ENCODE results near the gene CDKAL1. TPM values are rescaled to one million over a fixed set of nuclear protein-coding genes. Genes with fewer than 3 reads are reported as not detected.

CDKAL1 gene
- total RNA-seq, 1 experiment from 2014 or later, result 21.8 TPM

- no peaks in the 10 kb centered on the region for H3K27me3 ChIP-seq
- H3K4me1 ChIP-seq, result no peaks in the 10 kb centered on the region
- no peaks in the 10 kb centered on the region for H3K9me3 ChIP-seq (replicated peaks)
- no peak for DNase-seq
- H3K27ac ChIP-seq, result no peak overlapping the region
- no peak overlapping the region for H3K4me3 ChIP-seq
- no peaks in the 10 kb centered on the region for H3K36me3 ChIP-seq
Observed at GRCh38 chr6:20653085-20653479, 118.8 kb downstream of the CDKAL1 start.

GRCh38 chr6:20655317-20655716 lies 121.1 kb downstream of the CDKAL1 start:
- Histone ChIP-seq H3K9me3 (replicated peaks) (no peaks in the 10 kb centered on the region), H3K27ac (no peak overlapping the region), H3K27me3 (no peaks in the 10 kb centered on the region), H3K4me1 (no peaks in the 10 kb centered on the region), H3K4me3 (no peak overlapping the region), H3K36me3 (no peaks in the 10 kb centered on the region)
- DNase-seq, result no peak

GRCh38 chr6:20657274-20657800 lies 123.1 kb downstream of the CDKAL1 start:
- Histone ChIP-seq H3K9me3 (replicated peaks) (no peaks in the 10 kb centered on the region), H3K4me1 (peaks cover 17% of the 10 kb centered on the region), H3K27me3 (no peaks in the 10 kb centered on the region), H3K27ac (no peak overlapping the region), H3K36me3 (no peaks in the 10 kb centered on the region), H3K4me3 (no peak overlapping the region)
- DNase-seq, result no peak

- no peaks in the 10 kb centered on the region for H3K27me3 ChIP-seq
- H3K9me3 ChIP-seq (replicated peaks), result no peaks in the 10 kb centered on the region
- H3K27ac ChIP-seq, result no peak overlapping the region
- DNase-seq, result no peak
- H3K4me1 ChIP-seq, result peaks cover 22% of the 10 kb centered on the region
- no peak overlapping the region for H3K4me3 ChIP-seq
- H3K36me3 ChIP-seq, result no peaks in the 10 kb centered on the region
Observed at GRCh38 chr6:20658053-20658452, 123.8 kb downstream of the CDKAL1 start.

- Histone ChIP-seq H3K27ac (no peak overlapping the region), H3K36me3 (no peaks in the 10 kb centered on the region), H3K9me3 (replicated peaks) (no peaks in the 10 kb centered on the region), H3K4me3 (no peak overlapping the region), H3K27me3 (no peaks in the 10 kb centered on the region), H3K4me1 (peaks cover 22% of the 10 kb centered on the region)
- DNase-seq, result no peak
Observed at GRCh38 chr6:20658516-20658915, 124.3 kb downstream of the CDKAL1 start.

GRCh38 chr6:20660534-20660933 lies 126.3 kb downstream of the CDKAL1 start:
- no peak overlapping the region for H3K27ac ChIP-seq
- no peaks in the 10 kb centered on the region for H3K27me3 ChIP-seq
- peaks cover 22% of the 10 kb centered on the region for H3K4me1 ChIP-seq
- H3K4me3 ChIP-seq, result no peak overlapping the region
- no peaks in the 10 kb centered on the region for H3K9me3 ChIP-seq (replicated peaks)
- no peak for DNase-seq
- H3K36me3 ChIP-seq, result no peaks in the 10 kb centered on the region

- peak; percentile 37 to 61 for DNase-seq
- H3K4me3 ChIP-seq, result no peak overlapping the region
- no peaks in the 10 kb centered on the region for H3K36me3 ChIP-seq
- H3K4me1 ChIP-seq, result peaks cover 22% of the 10 kb centered on the region
- H3K27ac ChIP-seq, result peak overlapping the region; percentile 56
- no peaks in the 10 kb centered on the region for H3K9me3 ChIP-seq (replicated peaks)
- H3K27me3 ChIP-seq, result no peaks in the 10 kb centered on the region
Observed at GRCh38 chr6:20661721-20662120, 127.5 kb downstream of the CDKAL1 start.

- no peak for DNase-seq
- H3K4me1 ChIP-seq, result peaks cover 22% of the 10 kb centered on the region
- H3K4me3 ChIP-seq, result no peak overlapping the region
- H3K9me3 ChIP-seq (replicated peaks), result no peaks in the 10 kb centered on the region
- no peaks in the 10 kb centered on the region for H3K27me3 ChIP-seq
- H3K27ac ChIP-seq, result no peak overlapping the region
- no peaks in the 10 kb centered on the region for H3K36me3 ChIP-seq
Observed at GRCh38 chr6:20664250-20664649, 130.0 kb downstream of the CDKAL1 start.

- Histone ChIP-seq H3K4me3 (no peak overlapping the region), H3K4me1 (peaks cover 22% of the 10 kb centered on the region), H3K36me3 (no peaks in the 10 kb centered on the region), H3K9me3 (replicated peaks) (no peaks in the 10 kb centered on the region), H3K27me3 (no peaks in the 10 kb centered on the region), H3K27ac (no peak overlapping the region)
- DNase-seq, result no peak
Observed at GRCh38 chr6:20665290-20665689, 131.0 kb downstream of the CDKAL1 start.

- H3K27ac ChIP-seq, result no peak overlapping the region
- no peaks in the 10 kb centered on the region for H3K9me3 ChIP-seq (replicated peaks)
- no peaks in the 10 kb centered on the region for H3K4me1 ChIP-seq
- no peak overlapping the region for H3K4me3 ChIP-seq
- no peaks in the 10 kb centered on the region for H3K27me3 ChIP-seq
- no peak for DNase-seq
- H3K36me3 ChIP-seq, result no peaks in the 10 kb centered on the region
Observed at GRCh38 chr6:20669571-20670314, 135.5 kb downstream of the CDKAL1 start.

GRCh38 chr6:20670750-20671149 lies 136.5 kb downstream of the CDKAL1 start:
- Histone ChIP-seq H3K27me3 (no peaks in the 10 kb centered on the region), H3K27ac (no peak overlapping the region), H3K4me3 (no peak overlapping the region), H3K36me3 (no peaks in the 10 kb centered on the region), H3K9me3 (replicated peaks) (no peaks in the 10 kb centered on the region), H3K4me1 (no peaks in the 10 kb centered on the region)
- DNase-seq, result no peak

- Histone ChIP-seq H3K4me1 (no peaks in the 10 kb centered on the region), H3K27ac (no peak overlapping the region), H3K4me3 (no peak overlapping the region), H3K27me3 (no peaks in the 10 kb centered on the region), H3K36me3 (no peaks in the 10 kb centered on the region), H3K9me3 (replicated peaks) (no peaks in the 10 kb centered on the region)
- DNase-seq, result no peak
Observed at GRCh38 chr6:20672038-20672437, 137.8 kb downstream of the CDKAL1 start.

GRCh38 chr6:20673458-20673857 lies 139.2 kb downstream of the CDKAL1 start:
- H3K36me3 ChIP-seq, result no peaks in the 10 kb centered on the region
- H3K4me3 ChIP-seq, result no peak overlapping the region
- no peak overlapping the region for H3K27ac ChIP-seq
- no peak for DNase-seq
- no peaks in the 10 kb centered on the region for H3K9me3 ChIP-seq (replicated peaks)
- H3K27me3 ChIP-seq, result no peaks in the 10 kb centered on the region
- no peaks in the 10 kb centered on the region for H3K4me1 ChIP-seq

GRCh38 chr6:20674664-20675063 lies 140.4 kb downstream of the CDKAL1 start:
- Histone ChIP-seq H3K27ac (no peak overlapping the region), H3K4me3 (no peak overlapping the region), H3K27me3 (no peaks in the 10 kb centered on the region), H3K4me1 (no peaks in the 10 kb centered on the region), H3K36me3 (no peaks in the 10 kb centered on the region), H3K9me3 (replicated peaks) (no peaks in the 10 kb centered on the region)
- no peak for DNase-seq

- no peaks in the 10 kb centered on the region for H3K27me3 ChIP-seq
- no peak overlapping the region for H3K27ac ChIP-seq
- no peaks in the 10 kb centered on the region for H3K9me3 ChIP-seq (replicated peaks)
- no peaks in the 10 kb centered on the region for H3K4me1 ChIP-seq
- no peak overlapping the region for H3K4me3 ChIP-seq
- DNase-seq, result no peak
- H3K36me3 ChIP-seq, result no peaks in the 10 kb centered on the region
Observed at GRCh38 chr6:20678831-20679352, 144.6 kb downstream of the CDKAL1 start.

- H3K4me3 ChIP-seq, result no peak overlapping the region
- H3K4me1 ChIP-seq, result no peaks in the 10 kb centered on the region
- no peaks in the 10 kb centered on the region for H3K36me3 ChIP-seq
- no peak overlapping the region for H3K27ac ChIP-seq
- H3K9me3 ChIP-seq (replicated peaks), result no peaks in the 10 kb centered on the region
- H3K27me3 ChIP-seq, result no peaks in the 10 kb centered on the region
- no peak for DNase-seq
Observed at GRCh38 chr6:20680697-20681165, 146.5 kb downstream of the CDKAL1 start.
